ENCODE measurements around the gene NTN3.

Gene NTN3

DNA sequence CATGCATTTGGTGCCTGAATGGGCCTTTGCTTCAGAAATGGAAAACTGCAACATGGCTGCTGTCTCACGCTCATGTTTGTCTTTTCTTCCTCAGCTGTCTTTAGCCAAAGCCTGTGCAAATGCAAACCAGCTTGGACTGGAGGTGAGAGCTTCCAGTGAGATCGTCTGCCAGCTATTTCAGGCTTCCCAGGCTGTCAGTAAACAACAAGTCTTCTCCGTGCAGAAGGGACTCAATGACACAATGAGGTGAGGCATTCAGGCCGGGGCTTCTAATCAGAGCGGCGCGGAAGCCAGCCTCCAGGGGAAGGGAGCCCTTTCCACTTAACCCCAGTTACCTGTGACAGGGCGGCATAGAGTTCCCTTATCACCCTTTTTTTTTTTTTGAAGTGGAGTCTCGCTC is 27.5 kb upstream of the NTN3 start:
- DNase-seq (ENCODE audit: low read depth) = no peak
- H3K4me3 ChIP-seq (ENCODE audit: low read depth, low read length) = no peak overlapping the region
- TF ChIP-seq, protein P1, sequence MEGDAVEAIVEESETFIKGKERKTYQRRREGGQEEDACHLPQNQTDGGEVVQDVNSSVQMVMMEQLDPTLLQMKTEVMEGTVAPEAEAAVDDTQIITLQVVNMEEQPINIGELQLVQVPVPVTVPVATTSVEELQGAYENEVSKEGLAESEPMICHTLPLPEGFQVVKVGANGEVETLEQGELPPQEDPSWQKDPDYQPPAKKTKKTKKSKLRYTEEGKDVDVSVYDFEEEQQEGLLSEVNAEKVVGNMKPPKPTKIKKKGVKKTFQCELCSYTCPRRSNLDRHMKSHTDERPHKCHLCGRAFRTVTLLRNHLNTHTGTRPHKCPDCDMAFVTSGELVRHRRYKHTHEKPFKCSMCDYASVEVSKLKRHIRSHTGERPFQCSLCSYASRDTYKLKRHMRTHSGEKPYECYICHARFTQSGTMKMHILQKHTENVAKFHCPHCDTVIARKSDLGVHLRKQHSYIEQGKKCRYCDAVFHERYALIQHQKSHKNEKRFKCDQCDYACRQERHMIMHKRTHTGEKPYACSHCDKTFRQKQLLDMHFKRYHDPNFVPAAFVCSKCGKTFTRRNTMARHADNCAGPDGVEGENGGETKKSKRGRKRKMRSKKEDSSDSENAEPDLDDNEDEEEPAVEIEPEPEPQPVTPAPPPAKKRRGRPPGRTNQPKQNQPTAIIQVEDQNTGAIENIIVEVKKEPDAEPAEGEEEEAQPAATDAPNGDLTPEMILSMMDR (IDR thresholded peaks at IDR 0.05; ENCODE audit: control insufficient read depth, extremely low read depth, insufficient read depth) = no peak

DNA sequence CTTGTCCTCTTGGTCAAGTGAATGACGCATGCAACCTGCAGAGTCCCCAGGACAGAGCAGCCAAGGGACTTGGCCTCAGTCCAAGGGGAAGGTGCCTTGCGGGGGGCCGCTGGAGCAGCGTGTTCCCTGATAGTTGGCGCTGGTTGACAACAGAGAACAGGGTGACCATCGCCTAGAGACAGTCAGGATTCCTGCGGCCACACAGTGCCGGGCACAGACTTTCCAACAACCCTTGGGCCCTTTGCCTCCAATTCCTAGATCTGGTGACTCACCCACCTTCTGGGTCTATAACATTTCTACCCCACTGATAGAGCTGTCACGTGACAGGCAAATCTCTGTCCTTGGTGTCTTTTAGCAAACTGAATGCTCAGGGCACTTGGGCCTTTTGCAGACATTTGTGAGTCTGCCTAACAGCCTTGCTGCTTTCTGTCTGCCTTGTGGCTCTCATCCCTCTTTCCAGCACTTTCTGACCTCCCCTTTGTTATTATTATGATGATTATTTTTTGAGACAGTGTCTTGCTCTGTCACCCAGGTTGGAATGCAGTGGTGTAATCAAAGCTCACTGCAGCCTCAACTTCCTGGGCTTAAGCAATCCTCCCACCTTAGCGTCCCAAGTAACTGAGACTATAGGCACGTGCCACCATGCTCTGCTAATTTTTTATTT is 23.0 kb upstream of the NTN3 start:
- no peak overlapping the region for H3K4me3 ChIP-seq (ENCODE audit: low read depth, low read length)
- TF ChIP-seq, protein P1 (IDR thresholded peaks at IDR 0.05; ENCODE audit: control insufficient read depth, extremely low read depth, insufficient read depth) = no peak
- no peak for DNase-seq (ENCODE audit: low read depth)

DNA sequence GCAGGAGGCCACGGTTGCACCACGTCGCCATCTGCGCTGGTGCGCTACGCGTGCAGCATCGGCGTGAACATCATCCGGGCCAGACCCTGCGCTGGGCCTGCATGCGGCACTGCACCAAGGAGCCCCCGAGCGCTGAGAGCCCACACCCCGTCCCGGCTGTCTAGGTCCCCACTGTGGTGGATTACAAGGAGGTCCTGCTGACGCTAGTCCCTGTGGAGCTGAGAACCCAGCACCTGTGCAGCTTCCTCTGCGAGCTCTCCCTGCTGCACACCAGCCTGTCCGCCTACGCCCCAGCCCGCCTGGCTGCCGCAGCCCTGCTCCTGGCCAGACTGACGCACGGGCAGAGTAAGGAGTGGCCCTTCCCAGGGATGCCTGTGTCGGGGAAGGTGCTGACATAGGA is 22.0 kb upstream of the NTN3 start:
- TF ChIP-seq, protein P1 (IDR thresholded peaks at IDR 0.05; ENCODE audit: control insufficient read depth, extremely low read depth, insufficient read depth) = no peak
- no peak overlapping the region for H3K4me3 ChIP-seq (ENCODE audit: low read depth, low read length)
- DNase-seq (ENCODE audit: low read depth) = no peak

DNA sequence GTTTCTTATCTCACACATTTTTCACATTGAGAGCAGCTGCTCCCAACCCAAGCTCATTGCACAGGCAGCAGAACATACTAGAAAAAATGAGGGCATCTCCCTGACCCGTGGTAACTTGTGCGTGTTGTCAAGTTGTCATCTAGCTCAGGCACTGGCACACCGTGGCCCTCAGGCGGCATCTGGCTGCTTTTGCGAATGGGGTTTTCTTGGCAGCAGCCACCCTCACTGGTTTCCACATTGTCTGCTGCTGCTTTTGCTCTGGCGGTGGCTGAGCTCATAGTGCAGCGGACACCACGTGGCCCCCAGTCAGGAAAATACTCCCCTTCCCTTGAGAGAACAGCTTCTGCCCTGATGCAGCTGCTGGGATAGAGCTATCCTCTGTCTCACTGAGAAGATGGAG is 20.6 kb upstream of the NTN3 start:
- DNase-seq (ENCODE audit: low read depth) = no peak
- H3K4me3 ChIP-seq (ENCODE audit: low read depth, low read length) = no peak overlapping the region
- TF ChIP-seq, protein P1 (IDR thresholded peaks at IDR 0.05; ENCODE audit: control insufficient read depth, extremely low read depth, insufficient read depth) = no peak

DNA sequence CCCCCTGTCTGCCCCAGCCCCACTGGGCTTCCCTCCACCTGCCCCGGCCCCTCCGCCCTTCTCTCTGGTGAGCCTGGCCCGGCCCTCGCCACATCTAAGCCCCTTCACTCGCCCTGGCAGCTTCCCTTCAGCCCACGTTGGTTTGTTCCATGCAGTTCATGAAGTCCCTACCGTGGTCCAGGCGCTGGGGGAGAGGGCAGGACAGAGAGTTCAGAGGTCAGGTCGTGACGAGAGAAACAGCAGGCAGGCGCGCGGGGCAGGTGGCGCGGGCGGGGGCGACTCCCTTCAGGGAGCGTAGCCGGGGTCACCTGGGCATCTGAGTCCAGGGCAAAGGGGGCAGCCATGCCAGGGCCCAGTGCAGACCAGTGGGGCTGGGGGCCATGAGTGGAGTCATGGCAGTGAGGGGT is 20.1 kb upstream of the NTN3 start:
- no peak overlapping the region for H3K4me3 ChIP-seq (ENCODE audit: low read depth, low read length)
- no peak for DNase-seq (ENCODE audit: low read depth)
- TF ChIP-seq, protein P1 (IDR thresholded peaks at IDR 0.05; ENCODE audit: control insufficient read depth, extremely low read depth, insufficient read depth) = no peak

DNA sequence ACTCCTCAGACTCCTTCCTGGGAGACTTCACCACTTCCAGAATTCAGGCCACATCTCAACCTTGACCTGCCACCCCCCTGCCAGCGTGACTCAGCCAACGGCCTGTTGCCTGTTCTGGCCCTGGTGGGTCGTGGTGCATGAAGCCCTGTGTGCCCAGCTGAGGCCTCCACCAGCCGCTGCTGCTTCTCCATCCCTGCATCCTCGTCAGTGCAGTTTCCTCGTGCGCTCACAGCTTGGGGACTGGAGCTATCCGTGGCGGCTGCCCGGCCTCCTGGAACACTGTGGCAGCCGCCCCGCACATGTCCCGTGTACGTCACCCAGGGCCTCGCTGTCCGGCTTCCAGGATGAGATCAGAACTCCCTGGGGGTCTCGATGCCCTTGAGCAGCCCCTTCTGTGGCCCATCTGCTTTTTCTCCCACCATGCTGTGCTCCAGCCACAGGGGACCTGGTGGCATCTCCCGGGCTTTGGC is 19.2 kb upstream of the NTN3 start:
- no peak for DNase-seq (ENCODE audit: low read depth)
- H3K4me3 ChIP-seq (ENCODE audit: low read depth, low read length) = no peak overlapping the region
- TF ChIP-seq, protein P1 (IDR thresholded peaks at IDR 0.05; ENCODE audit: control insufficient read depth, extremely low read depth, insufficient read depth) = no peak

DNA sequence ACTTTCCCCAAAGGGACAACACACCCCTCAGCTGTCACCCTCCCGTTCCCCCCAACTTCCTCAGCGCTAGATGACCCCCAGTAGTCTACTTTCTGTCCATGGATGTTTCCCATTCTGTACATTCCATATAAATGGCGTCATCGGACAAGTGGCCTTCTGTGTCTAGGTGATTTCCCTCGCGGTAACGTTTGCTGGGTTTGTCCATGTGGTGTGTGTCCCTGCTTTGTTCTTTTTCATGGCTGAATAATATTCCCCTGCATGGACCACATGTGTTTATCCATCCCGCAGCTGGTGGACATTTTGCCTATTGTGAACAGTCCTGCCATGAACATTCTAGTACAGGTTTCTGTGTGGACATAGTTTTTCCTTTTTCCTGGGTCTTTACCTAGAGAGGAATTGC is 18.4 kb upstream of the NTN3 start:
- no peak for DNase-seq (ENCODE audit: low read depth)
- TF ChIP-seq, protein P1 (IDR thresholded peaks at IDR 0.05; ENCODE audit: control insufficient read depth, extremely low read depth, insufficient read depth) = no peak
- H3K4me3 ChIP-seq (ENCODE audit: low read depth, low read length) = no peak overlapping the region
